Stimulated activated CD4-positive, alpha-beta T cell treated with anti-CD3 and anti-CD28 coated beads, Interleukin-4, amount 100 ng/mL, for 1 hour (primary cell): ENCODE measurements around the gene ABCB9.
"Not testable (repeated sequence)": the region's sequence is repeated elsewhere in the genome, so short reads cannot be mapped to it uniquely, and the experiment has no call there.

Experiments used
- DNase-seq: peaks from one replicate; pipeline ENCODE4 v3.0.0-alpha.2; 2020

ABCB9 gene

DNA sequence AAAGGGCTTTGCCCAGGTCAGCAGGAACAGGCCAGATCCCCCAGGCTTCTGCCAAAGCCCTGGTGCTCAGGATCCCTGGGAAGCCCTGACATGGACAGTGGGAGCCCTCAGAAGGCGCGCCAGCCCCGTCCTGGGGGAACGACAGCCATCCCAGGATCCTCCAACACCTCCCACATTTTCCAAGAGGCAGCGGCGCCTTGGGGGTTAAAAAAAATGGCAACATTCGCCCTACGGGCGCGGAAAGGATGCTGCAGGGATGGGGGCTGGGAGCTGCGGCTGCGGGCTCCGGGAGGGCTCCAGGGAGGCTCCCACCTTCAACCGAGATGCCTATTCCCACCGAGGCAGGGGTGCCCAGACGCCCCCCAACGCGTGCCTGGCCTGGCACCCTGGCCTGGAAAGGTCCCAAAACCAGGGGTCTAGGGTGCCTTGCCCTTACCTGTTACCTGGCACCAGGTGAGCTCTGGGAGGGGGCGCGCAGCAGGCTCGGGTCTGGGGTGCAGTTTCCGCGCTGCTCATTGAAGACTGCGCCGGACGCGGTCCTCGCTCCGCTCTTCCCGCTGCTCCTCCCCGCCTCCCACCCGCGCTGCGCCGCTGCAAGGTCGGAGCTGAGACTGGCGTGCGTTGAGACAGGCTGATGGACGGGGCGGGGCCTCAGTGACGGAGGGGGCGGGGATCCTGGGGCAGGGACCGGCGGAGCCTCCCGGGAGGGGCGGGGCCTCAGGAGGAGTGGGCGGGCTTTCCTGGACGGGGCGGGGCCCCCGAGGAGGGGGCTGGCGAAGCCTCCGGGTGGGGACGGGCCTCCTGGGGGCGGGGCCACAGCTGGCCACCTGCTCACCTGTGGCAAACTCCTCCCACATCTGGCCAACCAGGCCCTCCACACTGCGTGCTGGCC, at the start of gene ABCB9:
Gene ABCB9 (minus strand): TSS at position 613 of the 892 bp plus-strand sequence. CDS start 6,228 bp downstream, outside the sequence.
- peak; percentile 95 for DNase-seq

DNA sequence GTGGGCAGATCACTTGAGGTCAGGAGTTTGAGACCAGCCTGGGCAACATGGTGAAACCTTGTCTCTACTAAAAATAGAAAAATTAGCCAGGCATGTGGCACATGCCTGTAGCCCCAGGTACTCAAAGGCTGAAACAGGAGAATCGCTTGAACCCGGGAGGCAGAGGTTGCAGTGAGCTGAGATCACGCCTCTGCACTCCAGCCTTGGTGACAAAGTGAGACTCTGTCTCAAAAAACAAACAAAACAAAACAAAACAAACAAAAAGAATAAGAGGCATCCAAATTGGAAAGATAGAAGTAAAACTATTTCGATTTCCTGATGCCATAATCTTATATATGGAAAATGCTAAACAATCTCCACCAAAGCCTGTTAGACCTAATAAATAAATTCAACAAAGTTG, 48.2 kb upstream of the ABCB9 start:
- not testable (repeated sequence) for DNase-seq

DNA sequence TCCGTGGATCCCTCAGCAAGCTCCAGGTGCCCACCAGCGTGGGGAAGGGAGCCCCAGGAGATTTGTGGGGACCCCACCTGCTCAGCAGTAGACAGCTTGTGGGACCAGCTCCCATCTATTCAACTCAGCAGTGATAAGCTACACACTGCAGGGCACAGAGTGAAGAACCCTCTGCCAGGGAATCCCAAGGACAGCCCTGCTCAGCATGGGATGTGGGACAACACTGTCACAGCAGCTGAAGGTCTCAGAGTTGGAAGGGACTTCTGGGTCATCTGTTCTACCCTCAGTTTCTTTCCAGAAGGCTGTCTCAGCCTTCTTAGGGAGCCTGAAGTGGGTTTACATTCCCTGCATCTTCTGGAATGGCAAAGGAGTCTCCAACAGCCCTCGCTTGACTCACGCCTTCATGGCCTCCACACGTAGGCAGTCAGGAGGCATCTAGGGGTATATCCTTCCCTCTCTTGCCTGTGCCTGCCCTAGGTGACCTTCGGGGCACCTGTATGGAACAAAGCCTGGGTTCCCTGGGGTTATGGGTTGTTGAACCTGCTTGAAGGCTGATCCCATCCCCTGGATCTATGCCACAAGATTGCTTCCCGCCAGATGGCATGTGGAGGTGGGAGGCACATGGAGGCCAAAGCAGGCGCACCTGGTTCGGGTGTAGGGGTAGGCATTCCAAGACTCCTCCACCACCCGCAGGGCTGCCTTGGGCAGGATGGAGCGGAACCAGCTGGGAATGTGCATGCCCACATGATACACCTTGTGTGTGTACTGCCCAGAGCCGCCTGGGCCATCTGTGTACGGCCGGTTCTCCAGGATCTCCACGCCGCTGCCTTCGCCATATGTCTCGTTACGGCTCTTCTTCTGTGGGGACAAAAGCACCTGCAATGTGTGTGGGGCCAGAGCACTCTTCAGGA, 47.2 kb upstream of the ABCB9 start:
- DNase-seq, result no peak

DNA sequence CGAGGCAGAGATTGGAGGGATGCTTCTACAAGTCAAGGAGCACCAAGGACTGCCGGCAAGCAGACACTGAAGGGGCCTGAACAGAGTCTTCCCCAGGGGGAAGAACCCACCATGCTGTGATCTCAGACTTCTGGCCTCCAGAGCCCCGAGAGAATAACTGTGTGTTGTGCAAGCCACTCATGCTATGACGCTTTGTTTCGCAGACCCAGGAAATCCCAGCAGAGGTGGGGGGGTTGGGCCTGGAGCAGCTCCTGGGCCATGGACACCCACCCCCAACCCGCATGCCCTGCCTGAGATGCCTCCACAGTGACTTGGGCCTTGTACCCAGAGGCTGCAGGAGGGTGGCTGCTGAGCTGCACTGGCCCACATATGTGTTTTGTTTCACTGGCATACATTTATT, 45.4 kb upstream of the ABCB9 start:
- no peak for DNase-seq

DNA sequence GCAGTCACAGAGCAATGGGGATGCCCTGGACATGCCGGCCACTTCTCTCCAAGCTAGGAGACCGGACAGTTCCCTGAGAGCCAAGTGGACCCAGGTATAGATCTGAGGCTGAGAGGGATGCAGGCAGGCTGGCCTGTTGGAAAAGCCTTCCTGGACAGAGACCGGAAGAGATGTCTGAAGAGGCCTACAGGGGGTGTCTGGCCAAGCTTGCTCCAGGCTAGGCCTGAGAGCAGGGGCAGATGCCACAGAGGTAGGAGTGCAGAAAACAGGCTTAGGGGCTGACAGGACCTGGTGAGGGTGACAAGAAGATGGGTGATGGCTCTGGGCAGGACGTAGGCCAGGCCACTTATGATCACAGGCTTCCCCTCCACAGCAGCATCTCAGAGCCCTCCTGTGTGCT, 44.4 kb upstream of the ABCB9 start:
- no peak for DNase-seq

DNA sequence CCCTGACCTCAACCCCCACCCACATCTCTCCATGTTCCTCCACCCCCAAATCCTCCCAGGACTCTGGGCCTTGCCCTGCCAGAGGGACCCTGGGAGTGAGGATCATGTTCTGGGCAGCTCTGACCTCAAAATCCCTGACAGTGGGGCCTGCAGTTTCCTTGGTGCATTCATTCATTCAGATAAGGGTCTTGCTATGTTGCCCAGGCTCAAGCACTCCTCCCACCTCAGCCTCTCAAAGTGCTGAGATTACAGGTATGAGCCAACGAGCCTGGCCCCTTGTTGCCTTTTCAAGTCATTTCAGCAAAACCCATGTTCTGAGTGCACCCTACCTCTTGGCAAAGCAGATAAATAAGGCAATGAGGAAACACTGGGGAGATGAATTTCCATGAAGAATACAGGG, 43.8 kb upstream of the ABCB9 start:
- no peak for DNase-seq

DNA sequence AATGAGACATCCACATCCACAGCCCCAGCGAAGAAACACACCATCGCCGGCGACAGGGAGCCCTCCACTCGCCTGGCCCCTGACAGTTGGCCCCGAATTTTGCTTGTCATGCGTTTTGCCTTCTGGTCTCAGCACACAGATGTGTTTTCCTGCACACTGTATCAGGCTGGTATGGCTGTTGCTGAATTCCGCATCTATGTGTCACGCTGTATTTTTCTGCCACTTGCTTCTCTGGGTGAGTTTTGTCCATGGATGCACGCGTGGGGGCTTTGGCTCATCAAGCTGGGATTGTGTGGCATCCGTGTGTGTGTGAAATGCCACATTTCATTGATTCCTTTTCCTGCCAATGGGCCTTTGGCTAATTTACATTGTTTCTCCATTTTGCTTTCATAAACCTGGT, 40.7 kb upstream of the ABCB9 start:
- DNase-seq, result no peak

DNA sequence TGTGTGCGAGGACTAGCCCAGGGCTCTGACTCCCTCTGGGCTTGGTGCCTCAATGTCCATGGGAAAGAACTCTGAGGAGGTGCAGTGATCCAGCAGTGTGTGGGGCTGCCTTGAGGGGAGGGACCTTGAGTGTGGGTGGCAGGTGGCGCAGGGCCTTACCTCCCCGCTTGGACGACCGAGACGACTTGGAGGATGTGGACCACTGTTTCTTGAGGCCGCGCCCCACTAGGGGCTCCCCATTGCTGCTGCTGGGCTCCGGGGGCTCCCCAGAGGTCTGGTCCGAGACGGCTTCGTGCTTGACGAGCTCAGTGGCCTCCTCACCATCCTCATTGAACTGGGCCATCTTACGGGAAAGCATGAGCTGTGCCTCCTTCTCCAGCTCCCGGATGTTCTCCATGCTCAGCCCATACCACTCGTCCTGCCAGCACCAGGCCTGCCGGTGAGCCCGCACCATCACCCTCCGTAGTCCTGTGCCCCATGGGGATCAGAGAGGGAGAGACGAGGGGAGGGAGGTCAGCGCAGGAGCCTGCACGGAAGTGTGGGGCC, 38.9 kb upstream of the ABCB9 start:
- DNase-seq, result no peak

DNA sequence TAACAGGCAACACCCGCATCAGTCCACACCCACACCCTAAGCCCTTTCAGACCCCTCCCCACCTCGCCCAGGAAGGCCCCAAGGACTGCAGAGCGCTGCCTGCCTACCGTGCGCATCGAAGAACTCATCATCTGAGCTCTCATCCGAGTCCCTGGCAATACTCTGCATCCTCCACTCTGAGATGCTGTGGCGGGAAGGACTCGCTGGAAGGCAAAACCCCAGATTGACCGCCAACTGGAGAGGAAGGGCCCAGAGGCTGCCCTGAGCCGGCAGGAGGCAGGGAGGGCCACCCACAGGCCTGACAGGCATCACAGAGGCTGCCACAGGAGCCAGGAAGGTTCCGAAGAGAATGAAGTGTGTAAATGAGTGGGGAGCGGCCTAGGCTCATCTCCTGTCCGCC, 38.0 kb upstream of the ABCB9 start:
- DNase-seq, result no peak

DNA sequence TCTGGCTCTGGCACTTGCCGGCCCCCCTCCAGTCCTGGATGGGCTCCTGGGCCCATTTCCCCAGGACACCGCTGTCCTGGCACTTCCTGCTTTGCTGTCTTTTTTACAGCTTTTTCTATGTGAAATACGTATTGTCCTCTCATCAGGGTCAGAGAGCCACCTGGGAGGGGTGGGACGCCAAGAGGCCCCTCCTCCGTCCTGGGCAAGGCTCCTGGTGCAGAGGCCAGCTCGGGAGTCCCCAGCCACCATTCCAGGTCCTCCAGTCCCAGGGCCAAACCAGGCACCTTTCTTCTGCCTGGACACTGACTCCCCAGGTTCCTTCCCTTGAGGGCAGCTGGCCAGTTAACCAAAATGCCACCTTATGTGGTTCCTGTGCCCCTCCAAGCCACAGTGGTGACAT, 37.0 kb upstream of the ABCB9 start:
- DNase-seq, result no peak

DNA sequence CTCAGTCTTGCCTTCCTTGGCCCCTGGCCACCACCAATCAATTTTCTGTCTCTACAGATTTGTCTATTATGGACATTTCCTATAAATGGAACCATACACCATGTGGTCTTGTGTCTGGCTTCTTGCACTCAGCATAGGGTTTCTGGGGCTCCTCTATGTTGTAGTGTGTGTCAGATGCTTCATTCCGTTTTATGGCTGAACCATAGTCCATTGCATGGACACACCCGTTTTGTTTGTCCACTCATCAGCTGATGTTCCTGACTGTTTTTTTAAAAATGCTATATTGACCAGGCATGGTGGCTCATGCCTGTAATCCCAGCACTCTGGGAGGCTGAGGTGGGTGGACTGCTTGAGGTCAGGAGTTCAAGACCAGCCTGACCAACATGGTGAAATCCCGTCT, 35.2 kb upstream of the ABCB9 start:
- DNase-seq, result no peak

DNA sequence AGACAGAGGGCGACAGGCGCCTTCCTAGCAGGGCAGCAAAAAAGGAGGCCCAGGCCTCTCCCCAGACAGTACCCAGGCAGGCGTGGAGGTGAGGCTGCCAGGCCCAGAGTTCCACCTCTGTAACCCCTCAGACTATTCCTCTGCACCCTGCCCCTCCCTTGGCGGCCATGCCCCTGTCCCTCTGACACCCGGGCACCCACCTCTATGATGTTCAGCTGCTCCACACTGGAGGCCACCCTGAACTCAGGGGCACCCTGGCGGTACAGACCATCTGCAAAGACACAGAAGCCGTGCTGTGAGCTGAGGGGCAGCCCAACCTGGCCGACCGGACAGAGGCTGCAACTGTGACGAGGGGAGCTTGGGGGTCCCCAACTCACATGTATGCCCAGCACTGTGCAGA, 34.3 kb upstream of the ABCB9 start:
- no peak for DNase-seq

DNA sequence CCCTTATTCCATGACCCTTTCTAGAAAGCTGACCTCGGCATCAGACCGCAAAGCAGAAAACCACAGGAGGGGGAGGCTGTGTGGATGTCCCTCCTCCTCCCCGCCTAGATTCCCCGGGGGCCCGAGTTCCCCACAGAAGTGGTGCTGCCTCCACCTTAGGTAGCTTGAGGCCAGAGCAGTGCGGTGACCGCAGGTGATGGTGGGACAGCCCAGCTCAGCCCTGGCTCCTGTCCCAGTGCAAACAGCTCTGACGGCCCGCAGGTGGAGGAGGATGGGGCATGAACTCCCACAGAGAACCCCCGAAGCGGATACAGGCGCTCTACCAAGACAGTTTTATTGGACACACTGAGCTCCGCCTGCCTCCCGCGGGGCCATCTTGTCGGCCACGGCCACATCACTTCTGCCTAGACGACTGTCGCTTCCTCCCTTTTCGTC, 33.7 kb upstream of the ABCB9 start:
- DNase-seq, result no peak

DNA sequence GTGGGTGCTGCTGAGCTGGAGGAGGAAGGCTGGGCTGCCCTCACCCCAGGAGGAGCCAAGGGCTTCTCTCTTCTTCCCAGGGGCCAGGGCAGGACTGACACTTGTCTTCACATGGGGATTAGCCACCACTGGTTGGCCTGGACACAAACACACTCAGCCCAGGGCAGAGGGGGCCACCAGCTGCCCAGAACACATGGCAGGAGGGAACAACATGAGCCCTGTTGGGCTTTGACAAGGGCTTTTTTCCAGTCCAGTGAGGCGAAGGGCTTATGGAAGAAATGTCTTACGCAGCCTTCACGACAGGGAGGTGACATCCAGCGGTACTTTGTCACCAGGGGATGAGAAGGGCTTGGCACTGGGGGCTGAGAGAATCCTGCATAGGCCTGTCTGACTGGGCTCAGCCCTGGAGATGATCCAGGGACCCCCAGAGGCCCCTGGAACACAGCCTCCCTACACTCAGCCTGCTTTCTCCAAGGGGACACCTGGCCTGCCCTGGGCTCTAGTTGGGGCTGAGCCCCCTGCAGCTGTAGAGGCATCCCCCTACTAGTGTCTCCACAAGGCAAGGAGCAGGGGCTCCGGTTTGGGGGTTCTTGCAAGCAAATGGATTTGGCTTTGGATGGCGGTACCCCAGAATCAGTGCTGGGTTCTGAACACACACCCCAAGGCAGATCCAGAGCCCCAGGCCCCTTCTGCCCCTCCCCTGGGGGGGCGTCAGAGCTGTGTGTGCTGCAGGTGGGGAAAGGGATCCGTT, 33.1 kb upstream of the ABCB9 start:
- no peak for DNase-seq

DNA sequence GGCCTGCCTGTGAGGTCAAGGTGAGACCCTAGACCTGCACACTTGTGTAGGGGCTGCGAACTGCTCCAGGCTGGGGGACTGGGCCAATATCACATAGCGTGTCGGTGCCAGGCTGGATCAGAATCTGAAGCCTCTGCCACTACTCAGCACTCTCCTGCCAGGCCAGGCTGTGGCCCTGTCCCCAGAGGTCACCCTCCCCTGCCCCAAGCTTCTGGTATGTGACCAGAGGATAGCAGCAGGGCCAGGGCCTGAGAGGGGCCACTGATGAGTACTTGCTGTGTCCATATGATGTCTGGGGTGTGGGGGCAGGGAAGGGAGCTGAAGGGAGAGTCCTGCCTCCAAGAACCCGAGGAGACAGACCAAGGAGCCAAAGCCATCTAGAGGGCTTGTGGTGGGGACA, 32.1 kb upstream of the ABCB9 start:
- DNase-seq, result no peak

DNA sequence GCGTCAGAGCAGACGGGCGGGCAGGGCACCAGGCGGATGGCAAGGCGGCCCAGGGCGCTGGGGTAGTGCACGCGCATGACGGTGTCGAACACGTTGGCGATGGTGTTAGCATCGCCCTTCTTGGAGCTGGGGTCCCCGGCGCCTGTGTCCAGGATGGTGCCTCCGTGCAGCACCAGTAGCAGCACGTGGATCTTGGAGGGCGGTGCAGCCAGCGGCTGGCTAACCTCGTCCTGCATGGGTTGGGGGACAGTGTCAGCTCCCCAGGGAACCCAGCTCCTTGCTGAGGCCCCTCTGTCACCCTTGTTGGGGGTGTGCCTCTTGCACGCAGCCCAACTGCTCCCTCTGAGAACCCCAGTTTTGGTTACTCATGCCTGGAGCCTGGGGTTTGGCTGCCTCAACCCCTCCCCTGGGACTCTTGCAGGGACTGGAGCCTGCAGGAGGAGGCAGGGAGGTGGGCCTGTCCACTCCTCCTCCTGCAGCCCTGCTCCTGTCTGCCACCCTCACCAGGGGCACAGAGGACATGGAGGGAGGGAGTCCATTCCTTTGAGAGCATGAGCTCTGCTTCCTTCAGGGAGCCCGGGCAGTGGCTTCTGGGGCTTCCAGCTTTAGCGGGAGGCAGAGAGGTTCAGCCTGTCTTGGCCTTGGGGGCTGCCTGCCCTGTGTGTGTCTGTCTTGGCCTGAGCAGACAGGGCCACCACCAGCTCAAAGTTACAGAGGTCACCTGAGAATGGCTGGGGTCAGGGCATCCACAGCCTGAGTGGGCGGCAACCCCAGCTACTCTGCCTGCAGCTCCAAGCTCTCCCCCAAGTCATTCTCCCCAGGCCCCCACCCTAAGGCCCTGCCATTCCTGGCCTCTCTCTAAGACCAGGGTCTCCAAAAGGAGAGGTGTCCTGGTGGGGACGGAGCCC, 31.3 kb upstream of the ABCB9 start:
- no peak for DNase-seq

DNA sequence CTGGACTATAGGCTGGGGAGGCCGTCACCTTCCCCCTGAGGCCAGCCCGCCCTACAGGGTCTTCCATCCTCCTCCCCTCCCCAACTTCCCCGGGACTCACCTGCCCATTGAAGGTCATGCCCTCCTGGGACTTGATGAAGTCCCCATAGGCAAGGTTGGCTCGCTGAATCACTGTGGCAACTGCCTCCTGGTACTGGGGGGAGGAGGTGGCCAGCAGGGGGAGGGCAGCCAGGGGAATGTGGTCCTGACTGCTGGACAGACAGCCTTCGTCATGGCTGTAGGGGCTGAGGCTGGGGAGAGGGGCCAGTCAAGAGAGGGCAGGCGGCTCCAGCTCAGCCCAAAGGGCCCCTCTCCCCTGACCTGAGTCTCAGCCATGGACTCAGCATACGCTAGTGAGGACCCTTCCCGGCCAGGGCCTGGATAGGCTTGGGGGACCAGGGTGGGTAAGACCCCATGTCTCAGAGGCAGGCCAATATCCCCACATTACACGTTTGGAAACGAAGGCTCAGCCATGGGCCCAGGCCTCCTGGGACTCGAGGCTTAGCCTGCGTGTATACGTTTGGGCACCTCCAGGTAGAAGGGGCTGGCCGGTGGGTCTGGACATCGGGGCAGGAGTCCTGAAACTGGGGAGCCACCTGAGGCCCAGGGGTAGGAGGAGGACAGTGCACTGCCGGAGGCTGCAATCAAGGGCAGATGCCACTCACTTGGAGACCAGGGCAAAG, 30.5 kb upstream of the ABCB9 start:
- DNase-seq, result no peak

DNA sequence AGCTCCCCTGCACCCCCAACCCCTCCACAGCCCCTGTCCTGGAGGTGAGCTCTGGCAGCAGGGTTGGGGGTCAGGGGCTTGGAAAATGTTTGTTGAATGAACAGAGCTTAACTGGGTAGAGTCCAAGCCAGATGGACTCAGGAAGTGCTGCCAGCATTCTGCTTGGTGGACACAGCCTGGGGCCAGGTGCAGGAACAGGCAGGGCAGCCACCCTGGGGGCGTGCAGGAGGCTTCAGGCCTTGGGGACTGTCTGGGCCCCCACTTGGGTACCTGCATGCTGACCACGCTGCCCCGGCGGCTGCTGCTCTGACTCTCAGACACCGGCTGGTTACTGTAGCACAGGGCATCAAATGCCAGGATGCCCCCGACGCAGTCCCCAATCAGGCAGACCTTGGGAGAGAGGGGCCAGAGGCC, 29.9 kb upstream of the ABCB9 start:
- DNase-seq, result no peak

DNA sequence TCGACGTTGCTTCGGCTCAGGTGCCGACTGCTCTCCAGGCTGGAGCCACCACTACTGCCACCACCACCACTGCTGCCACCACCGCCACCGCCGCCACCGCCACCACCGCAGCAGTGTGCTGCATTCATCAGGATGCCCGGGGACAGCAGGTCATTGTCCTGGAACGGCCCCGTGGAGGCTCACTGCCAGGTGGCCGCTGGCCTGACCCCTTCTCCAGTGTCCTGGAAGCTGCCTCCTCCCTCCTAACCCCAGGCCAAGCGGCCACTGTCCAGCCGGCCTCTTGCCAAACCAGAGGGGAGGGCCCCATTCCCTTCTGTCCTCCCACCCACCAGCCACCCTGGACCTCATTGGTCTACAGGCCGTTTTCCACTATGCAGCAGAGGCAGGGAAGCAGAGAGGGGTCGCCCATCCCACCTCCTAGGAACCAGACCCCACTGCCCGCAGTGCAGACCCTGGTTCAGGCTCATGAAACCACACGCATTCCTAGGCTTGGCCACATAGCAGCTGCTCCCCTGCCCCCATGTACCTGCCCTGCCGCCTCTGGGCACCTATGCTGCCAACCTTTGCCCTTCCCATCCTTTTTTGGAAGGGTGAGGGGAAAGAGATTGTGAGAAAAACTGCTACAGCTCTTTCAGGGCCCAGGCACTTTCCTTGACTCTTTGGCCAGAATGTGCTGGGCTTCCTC, 29.4 kb upstream of the ABCB9 start:
- no peak for DNase-seq

DNA sequence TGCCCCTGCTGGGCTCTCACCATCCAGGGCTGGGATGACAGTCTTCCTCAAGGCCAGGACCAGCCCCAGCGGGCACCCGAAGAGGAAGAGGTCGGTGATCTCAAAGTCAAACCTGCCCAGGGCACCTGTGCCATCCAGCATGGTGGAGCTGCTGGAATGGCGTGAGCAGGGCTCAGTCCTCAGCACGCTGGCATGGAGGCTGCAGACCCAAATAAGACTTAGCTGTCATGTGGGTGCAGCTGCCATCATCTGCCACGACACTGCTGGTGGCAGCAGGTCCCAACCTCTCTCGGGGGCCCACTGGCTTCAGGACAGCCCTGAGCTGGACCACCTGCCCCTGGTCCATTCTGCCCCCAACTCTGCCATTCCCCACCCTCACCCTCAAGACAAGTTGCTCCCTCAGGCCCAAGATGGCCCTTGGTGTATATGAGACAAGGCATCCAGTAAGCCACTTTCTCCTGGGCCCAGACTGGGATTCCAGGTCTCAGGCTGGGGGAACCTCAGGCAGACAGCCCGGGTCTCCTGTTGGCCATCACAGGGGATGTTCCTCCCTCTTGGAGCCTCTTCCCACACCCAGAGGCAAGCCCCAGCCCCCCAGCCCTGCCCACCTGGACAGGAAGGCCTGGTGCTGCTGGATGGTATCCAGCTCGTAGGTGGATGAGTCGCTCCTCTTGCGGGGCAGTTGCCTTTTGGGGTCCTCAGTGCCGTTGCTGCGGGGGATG, 28.7 kb upstream of the ABCB9 start:
- no peak for DNase-seq
